A673 (cell line): ENCODE data around the gene PGBD5. TPM values are rescaled to one million over a fixed set of nuclear protein-coding genes. Genes with fewer than 3 reads are reported as not detected.

ENCODE experiments used
- BruUV-seq: library from RNA; stranded (reverse); fragments of 400-500 nt; replicated peaks from 2 replicates; lab custom pipeline; 2021; lab: Mats Ljungman, UMichigan
- CTCF ChIA-PET: fragments of 300-600 bp; sonication (Branson Sonifier 250); formaldehyde crosslinking; loops from one replicate; lab custom pipeline; 2022; ENCODE audit warnings: antibody characterized with exemption; lab: Charles Lee
- POLR2A ChIA-PET: fragments of 300-600 bp; sonication (Branson Sonifier 250); formaldehyde crosslinking; loops from one replicate; lab custom pipeline; 2022; ENCODE audit warnings: antibody characterized with exemption; ENCODE audit not compliant: low non-redundant PET; lab: Charles Lee
- DNase-seq: peaks from one replicate; pipeline ENCODE4 v3.0.0-alpha.2; 2015; ENCODE audit warnings: low spot score
- H3K27ac ChIP-seq: fragments of 200-600 bp; sonication (generic); 2 replicates; pipeline ENCODE4 v1.5.1; 2016; ENCODE audit warnings: mixed run types, low read depth, mild to moderate bottlenecking, mixed read lengths, antibody characterized with exemption, low read length; ENCODE audit not compliant: poor library complexity, severe bottlenecking
- H3K27me3 ChIP-seq: fragments of 200-600 bp; sonication (generic); replicated peaks from 2 replicates; pipeline ENCODE4 v1.6.1; 2017; ENCODE audit warnings: mixed run types, low read depth, mild to moderate bottlenecking, mixed read lengths, antibody characterized with exemption, low read length; ENCODE audit not compliant: insufficient read depth, poor library complexity
- H3K36me3 ChIP-seq: fragments of 200-600 bp; sonication (generic); 2 replicates; pipeline ENCODE4 v1.6.1; 2016; ENCODE audit warnings: mixed run types, mild to moderate bottlenecking, mixed read lengths, antibody characterized with exemption, low read length; ENCODE audit not compliant: insufficient read depth, poor library complexity, severe bottlenecking
- H3K4me1 ChIP-seq: fragments of 200-600 bp; sonication (generic); 2 replicates; pipeline ENCODE4 v1.6.1; 2017; ENCODE audit warnings: mixed run types, mild to moderate bottlenecking, mixed read lengths, antibody characterized with exemption, low read length; ENCODE audit not compliant: insufficient read depth, poor library complexity, severe bottlenecking
- H3K4me3 ChIP-seq: fragments of 200-600 bp; sonication (generic); 2 replicates; pipeline ENCODE4 v1.5.1; 2016; ENCODE audit warnings: low read depth, mixed run types, mild to moderate bottlenecking, mixed read lengths, low read length; ENCODE audit not compliant: poor library complexity, severe bottlenecking
- H3K9me3 ChIP-seq: fragments of 200-600 bp; sonication (generic); 2 replicates; pipeline ENCODE4 v1.6.1; 2016; ENCODE audit warnings: mixed run types, low read depth, mild to moderate bottlenecking, mixed read lengths, antibody characterized with exemption, low read length; ENCODE audit not compliant: poor library complexity, severe bottlenecking
- EZH2 ChIP-seq: fragments of 200-600 bp; sonication (generic); IDR thresholded peaks from 2 replicates; pipeline ENCODE4 v1.6.1; 2017; ENCODE audit warnings: borderline replicate concordance, low read depth, mild to moderate bottlenecking, mixed read lengths, antibody characterized with exemption, low read length; ENCODE audit not compliant: poor library complexity, severe bottlenecking
- intact Hi-C: fragments of 100-400 bp; cut with micrococcal nuclease; formaldehyde crosslinking; loops from one replicate; pipeline ENCODE4 v1.10.0; 2022; ENCODE audit not compliant: unreplicated experiment
- total RNA-seq: library from RNA; stranded (reverse); gene quantifications from 2 replicates; pipeline ENCODE4 v1.2.3, GENCODE V29; 2021
- TF ChIP-seq, protein P1 (sequence below): fragments of 300-800, 200-600 bp; sonication (generic); conservative IDR thresholded peaks from 2 replicates; pipeline ENCODE4 v1.5.1; 2017; ENCODE audit warnings: low read depth, mild to moderate bottlenecking, antibody characterized with exemption, low read length, moderate library complexity, mixed read lengths

PGBD5 gene
- total RNA-seq, 1 experiment from 2014 or later, result 0.52 TPM

DNA sequence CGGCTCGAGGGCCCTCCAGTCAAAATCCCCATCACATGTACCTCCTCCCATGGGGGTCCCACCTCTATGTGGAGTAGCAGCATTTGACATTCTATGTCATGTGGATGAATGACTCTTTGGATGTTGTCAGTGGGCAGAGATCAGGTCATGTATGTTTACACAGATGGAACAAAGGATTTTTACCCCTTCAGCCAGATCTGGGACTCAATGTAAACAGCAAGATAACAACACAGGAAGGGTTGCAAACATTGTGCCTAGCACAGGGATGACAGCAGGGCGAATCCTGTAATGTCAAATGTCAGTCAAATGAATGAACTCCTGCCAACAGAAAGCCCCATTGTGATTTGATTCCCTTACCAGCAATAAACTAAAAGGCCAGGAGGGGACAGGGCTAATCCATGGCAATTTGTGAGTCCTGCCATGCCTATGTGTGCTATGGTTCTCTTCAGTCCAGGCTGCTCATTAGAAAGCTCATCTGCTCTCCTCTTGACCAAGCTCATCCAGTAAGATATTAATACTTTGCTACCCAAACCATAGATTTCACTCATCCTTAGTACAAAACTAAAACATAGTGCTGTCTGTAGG is 60.3 kb downstream of the PGBD5 start:
- Histone ChIP-seq H3K27ac (no peak overlapping the region), H3K9me3 (no peaks in the 10 kb centered on the region), H3K4me3 (no peak overlapping the region), H3K36me3 (no peaks in the 10 kb centered on the region), H3K4me1 (no peaks in the 10 kb centered on the region), H3K27me3 (no peaks in the 10 kb centered on the region)
- POLR2A ChIA-PET, result no interaction called here
- intact Hi-C loops, result no loop called here
- no peak for TF ChIP-seq EZH2
- TF ChIP-seq, protein P1, sequence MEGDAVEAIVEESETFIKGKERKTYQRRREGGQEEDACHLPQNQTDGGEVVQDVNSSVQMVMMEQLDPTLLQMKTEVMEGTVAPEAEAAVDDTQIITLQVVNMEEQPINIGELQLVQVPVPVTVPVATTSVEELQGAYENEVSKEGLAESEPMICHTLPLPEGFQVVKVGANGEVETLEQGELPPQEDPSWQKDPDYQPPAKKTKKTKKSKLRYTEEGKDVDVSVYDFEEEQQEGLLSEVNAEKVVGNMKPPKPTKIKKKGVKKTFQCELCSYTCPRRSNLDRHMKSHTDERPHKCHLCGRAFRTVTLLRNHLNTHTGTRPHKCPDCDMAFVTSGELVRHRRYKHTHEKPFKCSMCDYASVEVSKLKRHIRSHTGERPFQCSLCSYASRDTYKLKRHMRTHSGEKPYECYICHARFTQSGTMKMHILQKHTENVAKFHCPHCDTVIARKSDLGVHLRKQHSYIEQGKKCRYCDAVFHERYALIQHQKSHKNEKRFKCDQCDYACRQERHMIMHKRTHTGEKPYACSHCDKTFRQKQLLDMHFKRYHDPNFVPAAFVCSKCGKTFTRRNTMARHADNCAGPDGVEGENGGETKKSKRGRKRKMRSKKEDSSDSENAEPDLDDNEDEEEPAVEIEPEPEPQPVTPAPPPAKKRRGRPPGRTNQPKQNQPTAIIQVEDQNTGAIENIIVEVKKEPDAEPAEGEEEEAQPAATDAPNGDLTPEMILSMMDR, result no peak
- CTCF ChIA-PET, result no interaction called here
- no peak for DNase-seq
- BruUV-seq, result no TSS peak

DNA sequence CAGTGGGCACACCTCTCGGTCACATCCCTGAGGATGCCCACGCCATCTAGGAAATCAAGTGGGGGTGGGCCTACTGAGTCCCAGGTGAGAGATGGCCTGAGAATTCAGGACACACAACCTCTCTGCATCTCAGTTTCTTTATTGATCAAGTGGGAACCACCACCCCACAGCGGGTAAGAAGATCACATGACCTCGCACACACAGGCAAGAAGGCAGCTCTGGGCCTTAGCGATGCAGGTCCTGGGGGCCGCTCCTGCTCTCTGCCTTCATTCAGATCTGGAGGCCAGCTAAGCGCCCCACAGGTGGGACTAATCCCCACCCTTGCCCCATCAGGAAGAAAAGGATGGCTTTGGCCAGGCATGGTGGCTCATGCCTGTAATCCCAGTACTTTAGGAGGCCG is 63.2 kb downstream of the PGBD5 start:
- intact Hi-C loops, result no loop called here
- no peak overlapping the region for H3K4me3 ChIP-seq
- H3K4me1 ChIP-seq, result no peaks in the 10 kb centered on the region
- BruUV-seq, result no TSS peak
- H3K9me3 ChIP-seq, result no peaks in the 10 kb centered on the region
- no peak overlapping the region for H3K27ac ChIP-seq
- no peak for DNase-seq
- no peaks in the 10 kb centered on the region for H3K36me3 ChIP-seq
- CTCF ChIA-PET, result no interaction called here
- no peaks in the 10 kb centered on the region for H3K27me3 ChIP-seq
- TF ChIP-seq, protein P1, result no peak
- no peak for TF ChIP-seq EZH2
- POLR2A ChIA-PET, result no interaction called here

DNA sequence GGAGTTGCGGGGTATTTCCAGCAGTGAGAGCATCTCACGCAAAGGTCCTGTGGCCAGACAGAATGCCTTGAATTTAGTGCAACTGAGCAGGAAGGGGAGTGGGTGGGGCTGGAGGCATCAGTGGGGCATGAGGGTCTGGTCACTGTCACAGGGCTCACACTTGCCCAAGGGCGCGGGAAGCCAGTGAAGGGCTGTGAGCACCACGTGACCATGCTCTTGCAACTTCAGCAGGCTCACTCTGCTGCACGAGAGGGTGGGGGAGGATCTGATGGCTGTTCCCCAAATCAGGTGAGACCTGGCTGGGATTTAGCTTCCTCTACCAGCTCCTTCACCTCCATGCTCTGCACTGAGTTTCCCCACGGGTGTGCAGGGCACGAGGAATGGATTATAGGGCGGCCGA is 64.2 kb downstream of the PGBD5 start:
- ChIA-PET POLR2A (no interaction called here), CTCF (no interaction called here)
- no peak overlapping the region for H3K27ac ChIP-seq
- no peaks in the 10 kb centered on the region for H3K36me3 ChIP-seq
- no TSS peak for BruUV-seq
- intact Hi-C loops, result no loop called here
- no peaks in the 10 kb centered on the region for H3K9me3 ChIP-seq
- DNase-seq, result no peak
- TF ChIP-seq, protein P1, result no peak
- TF ChIP-seq EZH2, result no peak
- no peak overlapping the region for H3K4me3 ChIP-seq
- H3K4me1 ChIP-seq, result peaks cover 4% of the 10 kb centered on the region
- H3K27me3 ChIP-seq, result no peaks in the 10 kb centered on the region
